BJ (cell line): ENCODE data around the gene LTBP4. TPM values are rescaled to one million over a fixed set of nuclear protein-coding genes. Genes with fewer than 3 reads are reported as not detected.
A peak's percentile ranks its signal among the peaks of the same experiment; 100 is the strongest.

Experiments
- CTCF ChIA-PET: fragments of 350-600 bp; formaldehyde crosslinking; extraction: SDS; loops from one replicate; lab custom pipeline; 2021; ENCODE audit warnings: antibody characterized with exemption, inconsistent platforms; lab: Yijun Ruan, JAX
- POLR2A ChIA-PET: fragments of 300-600 bp; sonication (Branson Sonifier 250); formaldehyde crosslinking; extraction: SDS; loops from one replicate; lab custom pipeline; 2021; ENCODE audit warnings: antibody characterized with exemption; lab: Charles Lee
- DNase-seq: peaks from one replicate; pipeline ENCODE4 v3.0.0-alpha.2; 2011; ENCODE audit warnings: low read depth
- H3K27me3 ChIP-seq: 2 replicates; pipeline ENCODE4 v1.6.0; 2011; ENCODE audit warnings: low read length; ENCODE audit not compliant: control insufficient read depth, insufficient read depth
- H3K36me3 ChIP-seq: 2 replicates; pipeline ENCODE4 v1.5.1; 2011; ENCODE audit warnings: low read length; ENCODE audit not compliant: control insufficient read depth, insufficient read depth
- H3K4me3 ChIP-seq: 2 replicates; pipeline ENCODE4 v1.5.1; 2011; ENCODE audit warnings: low read depth, mild to moderate bottlenecking, control low read depth, low read length
- polyA minus RNA-seq: library from RNA; depleted of rRNA, polyadenylated mRNA; stranded (reverse); fragments of >200 nt; gene quantifications from 2 replicates; pipeline ENCODE4 v1.2.3, GENCODE V29; 2011; rRNA and poly(A)+ RNA removed
- polyA plus RNA-seq: library from polyadenylated mRNA; depleted of rRNA; stranded (reverse); fragments of >200 nt; gene quantifications from 2 replicates; pipeline ENCODE4 v1.2.3, GENCODE V29; 2011; rRNA removed
- TF ChIP-seq, protein P1 (sequence below): IDR thresholded peaks from 2 replicates; pipeline ENCODE4 v1.5.1; 2011; ENCODE audit warnings: low read depth, mild to moderate bottlenecking, control low read depth, inconsistent platforms, low read length, moderate library complexity; ENCODE audit not compliant: insufficient read depth

LTBP4 gene, protein sequence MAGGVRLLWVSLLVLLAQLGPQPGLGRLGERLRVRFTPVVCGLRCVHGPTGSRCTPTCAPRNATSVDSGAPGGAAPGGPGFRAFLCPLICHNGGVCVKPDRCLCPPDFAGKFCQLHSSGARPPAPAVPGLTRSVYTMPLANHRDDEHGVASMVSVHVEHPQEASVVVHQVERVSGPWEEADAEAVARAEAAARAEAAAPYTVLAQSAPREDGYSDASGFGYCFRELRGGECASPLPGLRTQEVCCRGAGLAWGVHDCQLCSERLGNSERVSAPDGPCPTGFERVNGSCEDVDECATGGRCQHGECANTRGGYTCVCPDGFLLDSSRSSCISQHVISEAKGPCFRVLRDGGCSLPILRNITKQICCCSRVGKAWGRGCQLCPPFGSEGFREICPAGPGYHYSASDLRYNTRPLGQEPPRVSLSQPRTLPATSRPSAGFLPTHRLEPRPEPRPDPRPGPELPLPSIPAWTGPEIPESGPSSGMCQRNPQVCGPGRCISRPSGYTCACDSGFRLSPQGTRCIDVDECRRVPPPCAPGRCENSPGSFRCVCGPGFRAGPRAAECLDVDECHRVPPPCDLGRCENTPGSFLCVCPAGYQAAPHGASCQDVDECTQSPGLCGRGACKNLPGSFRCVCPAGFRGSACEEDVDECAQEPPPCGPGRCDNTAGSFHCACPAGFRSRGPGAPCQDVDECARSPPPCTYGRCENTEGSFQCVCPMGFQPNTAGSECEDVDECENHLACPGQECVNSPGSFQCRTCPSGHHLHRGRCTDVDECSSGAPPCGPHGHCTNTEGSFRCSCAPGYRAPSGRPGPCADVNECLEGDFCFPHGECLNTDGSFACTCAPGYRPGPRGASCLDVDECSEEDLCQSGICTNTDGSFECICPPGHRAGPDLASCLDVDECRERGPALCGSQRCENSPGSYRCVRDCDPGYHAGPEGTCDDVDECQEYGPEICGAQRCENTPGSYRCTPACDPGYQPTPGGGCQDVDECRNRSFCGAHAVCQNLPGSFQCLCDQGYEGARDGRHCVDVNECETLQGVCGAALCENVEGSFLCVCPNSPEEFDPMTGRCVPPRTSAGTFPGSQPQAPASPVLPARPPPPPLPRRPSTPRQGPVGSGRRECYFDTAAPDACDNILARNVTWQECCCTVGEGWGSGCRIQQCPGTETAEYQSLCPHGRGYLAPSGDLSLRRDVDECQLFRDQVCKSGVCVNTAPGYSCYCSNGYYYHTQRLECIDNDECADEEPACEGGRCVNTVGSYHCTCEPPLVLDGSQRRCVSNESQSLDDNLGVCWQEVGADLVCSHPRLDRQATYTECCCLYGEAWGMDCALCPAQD (N-terminal part only)
- polyA plus RNA-seq (8.9 and 14.5 TPM in 2 replicates), polyA minus RNA-seq (10.4 and 20.3 TPM in 2 replicates)

DNA sequence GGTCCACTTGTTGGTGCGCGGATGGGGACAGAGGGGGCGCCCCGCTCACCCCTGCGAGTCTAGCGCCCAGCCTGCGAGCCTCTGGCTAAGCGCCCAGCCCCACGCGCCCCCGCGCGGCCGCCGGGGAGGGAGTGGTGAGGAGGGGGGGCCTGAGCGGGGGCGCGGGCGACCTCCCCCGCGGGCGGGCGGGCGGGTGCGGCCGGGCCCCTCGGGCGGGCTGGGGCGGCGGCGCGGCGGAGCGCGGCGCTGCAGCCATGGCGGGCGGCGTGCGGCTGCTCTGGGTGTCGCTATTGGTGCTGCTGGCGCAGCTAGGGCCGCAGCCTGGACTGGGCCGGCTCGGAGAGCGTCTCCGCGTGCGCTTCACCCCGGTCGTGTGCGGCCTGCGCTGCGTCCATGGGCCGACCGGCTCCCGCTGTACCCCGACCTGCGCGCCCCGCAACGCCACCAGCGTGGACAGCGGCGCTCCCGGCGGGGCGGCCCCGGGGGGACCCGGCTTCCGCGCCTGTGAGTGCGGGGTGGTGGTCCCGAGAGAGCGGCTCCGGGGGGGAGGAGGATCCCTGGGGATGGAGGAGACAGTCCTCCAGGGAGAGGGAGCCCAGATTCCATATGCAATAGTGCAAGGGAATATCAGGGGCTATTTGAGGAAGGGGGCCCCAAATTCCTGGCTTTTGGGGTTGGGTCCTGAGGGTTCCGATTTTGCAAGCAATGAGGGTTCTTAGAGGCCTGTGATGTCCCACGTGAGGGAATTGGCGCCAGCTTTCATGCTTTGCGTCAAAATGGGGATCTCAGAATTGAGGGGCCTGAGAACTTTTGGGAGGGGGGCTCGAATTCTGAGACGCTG, at the start of gene LTBP4:
TSS of gene LTBP4 (plus strand) at position 236 of the 841 bp plus-strand sequence. CDS start at position 255, 19 bp downstream.
- TF ChIP-seq, protein P1, sequence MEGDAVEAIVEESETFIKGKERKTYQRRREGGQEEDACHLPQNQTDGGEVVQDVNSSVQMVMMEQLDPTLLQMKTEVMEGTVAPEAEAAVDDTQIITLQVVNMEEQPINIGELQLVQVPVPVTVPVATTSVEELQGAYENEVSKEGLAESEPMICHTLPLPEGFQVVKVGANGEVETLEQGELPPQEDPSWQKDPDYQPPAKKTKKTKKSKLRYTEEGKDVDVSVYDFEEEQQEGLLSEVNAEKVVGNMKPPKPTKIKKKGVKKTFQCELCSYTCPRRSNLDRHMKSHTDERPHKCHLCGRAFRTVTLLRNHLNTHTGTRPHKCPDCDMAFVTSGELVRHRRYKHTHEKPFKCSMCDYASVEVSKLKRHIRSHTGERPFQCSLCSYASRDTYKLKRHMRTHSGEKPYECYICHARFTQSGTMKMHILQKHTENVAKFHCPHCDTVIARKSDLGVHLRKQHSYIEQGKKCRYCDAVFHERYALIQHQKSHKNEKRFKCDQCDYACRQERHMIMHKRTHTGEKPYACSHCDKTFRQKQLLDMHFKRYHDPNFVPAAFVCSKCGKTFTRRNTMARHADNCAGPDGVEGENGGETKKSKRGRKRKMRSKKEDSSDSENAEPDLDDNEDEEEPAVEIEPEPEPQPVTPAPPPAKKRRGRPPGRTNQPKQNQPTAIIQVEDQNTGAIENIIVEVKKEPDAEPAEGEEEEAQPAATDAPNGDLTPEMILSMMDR = 0 out of 2 replicates have a peak, but pooled peaks have one; percentile 20
- ChIA-PET POLR2A (no interaction called here), CTCF (interaction anchor here (0.6 to 10.4 kb wide), 13 partner anchors 15 to 296 kb away, joined by 3 to 171 read pairs (median 8); partner anchors contain the start of gene BLVRB)
- Histone ChIP-seq H3K27me3 (0 out of 2 replicates have a peak, but pooled peaks cover 2% of the 10 kb centered on the region), H3K36me3 (no peaks in the 10 kb centered on the region), H3K4me3 (peak within 1 kb of the TSS; percentile 42)
- no peak for DNase-seq

DNA sequence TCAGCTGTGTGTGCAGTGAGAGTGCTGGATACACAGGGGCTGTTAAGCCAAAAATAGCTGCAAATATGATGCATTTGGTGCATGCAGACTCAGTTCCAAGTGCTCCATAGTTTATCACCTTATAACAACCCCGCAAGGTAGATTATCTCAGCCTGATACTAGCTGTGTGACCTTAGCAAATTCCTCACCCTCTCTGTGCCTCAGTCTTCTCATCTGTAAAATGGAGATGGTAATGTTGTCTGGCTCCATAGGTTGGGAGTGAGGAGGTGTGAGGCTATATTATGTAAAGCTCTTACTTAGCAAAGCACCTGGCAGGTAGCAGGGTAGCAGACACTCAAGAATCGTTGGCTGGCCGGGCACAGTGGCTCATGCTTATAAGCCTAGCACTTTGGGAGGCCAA, 48.3 kb upstream of the LTBP4 start:
- Histone ChIP-seq H3K4me3 (no peak overlapping the region), H3K27me3 (peaks cover 19% of the 10 kb centered on the region), H3K36me3 (no peaks in the 10 kb centered on the region)
- ChIA-PET POLR2A (no interaction called here), CTCF (interaction anchor here (1.0 to 2.9 kb wide), 4 partner anchors 10 to 82 kb away, joined by 3 to 12 read pairs (median 4); no protein-coding TSS in a partner anchor)
- DNase-seq = no peak
- TF ChIP-seq, protein P1 = no peak

DNA sequence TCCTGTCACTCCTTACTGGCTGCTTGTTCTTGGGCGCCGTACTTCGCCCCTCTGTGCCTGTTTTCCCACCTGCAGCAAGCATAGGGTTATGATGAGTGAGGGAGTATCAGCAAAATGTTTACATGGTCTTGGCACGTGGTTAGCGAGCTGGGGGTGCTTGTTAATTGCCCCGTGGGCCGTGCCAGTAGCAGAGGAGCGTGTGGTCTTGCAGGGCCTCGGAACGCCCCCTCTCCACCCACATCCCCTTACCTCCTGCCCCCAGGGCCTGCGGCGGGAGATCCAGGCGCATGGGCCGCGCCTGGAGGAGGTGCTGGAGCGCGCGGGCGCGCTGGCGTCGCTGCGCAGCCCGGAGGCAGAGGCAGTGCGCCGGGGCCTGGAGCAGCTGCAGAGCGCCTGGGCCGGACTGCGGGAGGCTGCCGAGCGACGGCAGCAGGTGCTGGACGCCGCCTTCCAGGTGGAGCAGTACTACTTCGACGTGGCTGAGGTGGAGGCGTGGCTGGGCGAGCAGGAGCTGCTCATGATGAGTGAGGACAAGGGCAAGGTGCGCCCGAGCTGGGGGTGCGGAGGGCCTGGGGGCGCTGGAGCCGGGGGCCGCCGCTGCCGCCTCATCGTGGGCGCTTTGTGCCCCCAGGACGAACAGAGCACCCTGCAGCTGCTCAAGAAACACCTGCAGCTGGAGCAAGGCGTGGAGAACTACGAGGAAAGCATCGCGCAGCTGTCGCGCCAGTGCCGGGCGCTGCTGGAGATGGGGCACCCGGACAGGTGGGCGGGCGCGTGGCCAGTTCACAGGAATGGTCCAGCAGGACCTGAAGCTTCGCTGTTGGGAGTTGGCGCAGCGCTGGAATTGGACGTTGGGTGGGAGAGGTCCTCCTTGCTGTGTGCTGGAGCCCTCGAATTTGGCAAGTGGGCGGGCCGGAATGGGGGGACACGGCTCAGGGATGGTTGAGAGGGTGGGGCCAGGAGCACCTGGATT, 47.0 kb upstream of the LTBP4 start:
- ChIA-PET CTCF (interaction anchor here (0.6 to 2.9 kb wide), 4 partner anchors 17 to 80 kb away, joined by 3 to 12 read pairs (median 4); no protein-coding TSS in a partner anchor), POLR2A (no interaction called here)
- DNase-seq = no peak
- TF ChIP-seq, protein P1 = no peak
- Histone ChIP-seq H3K4me3 (no peak overlapping the region), H3K27me3 (peaks cover 15% of the 10 kb centered on the region), H3K36me3 (no peaks in the 10 kb centered on the region)
